IMR-90 (cell line): ENCODE measurements around the gene C22orf39. TPM values are rescaled to one million over a fixed set of nuclear protein-coding genes. Genes with fewer than 3 reads are reported as not detected.

ENCODE experiments used
- ATAC-seq: fragments of 200-7000 bp; cut with Tn5 transposase; 2 replicates; pipeline ENCODE4 v1.9.1; 2020; ENCODE audit warnings: low read depth, mild to moderate bottlenecking, moderate library complexity
- BruUV-seq: library from RNA; stranded (reverse); fragments of 400-500 nt; replicated peaks from 2 replicates; lab custom pipeline; 2021; lab: Mats Ljungman, UMichigan
- CTCF ChIA-PET: fragments of 300-600 bp; formaldehyde crosslinking; extraction: SDS; loops from one replicate; lab custom pipeline; 2021; ENCODE audit warnings: antibody characterized with exemption; lab: Yijun Ruan, JAX
- POLR2A ChIA-PET: fragments of 300-600 bp; sonication (Branson Sonifier 250); formaldehyde crosslinking; loops from one replicate; lab custom pipeline; 2022; ENCODE audit warnings: antibody characterized with exemption; ENCODE audit not compliant: unreplicated experiment; lab: Charles Lee
- DNase-seq: peaks from one replicate; pipeline ENCODE4 v3.0.0; 2013
- H2AFZ ChIP-seq: replicated peaks from 2 replicates; pipeline ENCODE3; 2013; ENCODE audit warnings: low read length, mild to moderate bottlenecking; ENCODE audit not compliant: poor library complexity
- H2AK5ac ChIP-seq: 2 replicates; pipeline ENCODE4 v1.6.1; 2013; ENCODE audit warnings: low read depth, low read length, inconsistent platforms
- H2AK9ac ChIP-seq: replicated peaks from 2 replicates; pipeline ENCODE3; 2013; ENCODE audit warnings: mild to moderate bottlenecking, low read depth, low read length, moderate library complexity; ENCODE audit not compliant: poor library complexity
- H2BK120ac ChIP-seq: 2 replicates; pipeline ENCODE4 v1.6.1; 2013; ENCODE audit warnings: low read depth, low read length, inconsistent platforms
- H2BK15ac ChIP-seq: 3 replicates; pipeline ENCODE4 v1.6.1; 2013; ENCODE audit warnings: low read depth, low read length, inconsistent platforms
- H2BK20ac ChIP-seq: 2 replicates; pipeline ENCODE4 v1.6.1; 2013; ENCODE audit warnings: low read depth, mild to moderate bottlenecking, inconsistent platforms, low read length, moderate library complexity
- H2BK5ac ChIP-seq: 2 replicates; pipeline ENCODE4 v1.6.1; 2013; ENCODE audit warnings: mild to moderate bottlenecking, low read depth, low read length, inconsistent platforms; ENCODE audit not compliant: poor library complexity, severe bottlenecking
- H3K14ac ChIP-seq: replicated peaks from 2 replicates; pipeline ENCODE4 v1.6.1; 2013; ENCODE audit warnings: low read depth, low read length, inconsistent platforms
- H3K18ac ChIP-seq: 2 replicates; pipeline ENCODE4 v1.6.1; 2013; ENCODE audit warnings: low read depth, low read length, control low read depth
- H3K23ac ChIP-seq: 2 replicates; pipeline ENCODE4 v1.6.1; 2013; ENCODE audit warnings: low read depth, low read length, inconsistent platforms
- H3K27ac ChIP-seq: 2 replicates; pipeline ENCODE4 v1.5.1; 2013; ENCODE audit warnings: mild to moderate bottlenecking, control low read depth, low read length; ENCODE audit not compliant: insufficient read depth
- H3K27me3 ChIP-seq: 2 replicates; pipeline ENCODE4 v1.6.1; 2013; ENCODE audit warnings: low read length; ENCODE audit not compliant: control insufficient read depth, insufficient read depth
- H3K36me3 ChIP-seq: 2 replicates; pipeline ENCODE4 v1.6.1; 2013; ENCODE audit warnings: low read length, mixed read lengths; ENCODE audit not compliant: control insufficient read depth, insufficient read depth
- H3K4ac ChIP-seq: 2 replicates; pipeline ENCODE4 v1.6.1; 2013; ENCODE audit warnings: low read depth, low read length, inconsistent platforms
- H3K4me1 ChIP-seq: 2 replicates; pipeline ENCODE4 v1.6.1; 2013; ENCODE audit warnings: low read length, mixed read lengths; ENCODE audit not compliant: control insufficient read depth, insufficient read depth
- H3K4me2 ChIP-seq: 2 replicates; pipeline ENCODE4 v1.6.1; 2013; ENCODE audit warnings: low read depth, mild to moderate bottlenecking, control low read depth, low read length, moderate library complexity
- H3K4me3 ChIP-seq: 2 replicates; pipeline ENCODE4 v1.5.1; 2013; ENCODE audit warnings: low read depth, mild to moderate bottlenecking, control low read depth, low read length, moderate library complexity; ENCODE audit not compliant: insufficient read depth
- H3K56ac ChIP-seq: 2 replicates; pipeline ENCODE4 v1.6.1; 2013; ENCODE audit warnings: low read length, inconsistent platforms; ENCODE audit not compliant: insufficient read depth; ENCODE audit errors: extremely low read depth
- H3K79me1 ChIP-seq, 2 experiments: 2 replicates each; pipeline ENCODE4 v1.6.1; 2013; ENCODE audit warnings: low read length in 2 of 2, inconsistent platforms in 1 of 2, low read depth in 1 of 2
- H3K9ac ChIP-seq: 2 replicates; pipeline ENCODE4 v1.6.1; 2013; ENCODE audit warnings: low read depth, low read length, control low read depth
- H3K9me1 ChIP-seq: 2 replicates; pipeline ENCODE4 v1.6.1; 2013; ENCODE audit warnings: low read length, inconsistent platforms; ENCODE audit not compliant: insufficient read depth
- H3K9me3 ChIP-seq: 2 replicates; pipeline ENCODE4 v1.6.1; 2013; ENCODE audit warnings: low read length; ENCODE audit not compliant: control insufficient read depth, insufficient read depth
- H4K20me1 ChIP-seq: 2 replicates; pipeline ENCODE4 v1.6.1; 2013; ENCODE audit warnings: low read length, inconsistent platforms; ENCODE audit not compliant: insufficient read depth
- H4K5ac ChIP-seq: 2 replicates; pipeline ENCODE4 v1.6.1; 2013; ENCODE audit warnings: mild to moderate bottlenecking, low read depth, low read length, control low read depth
- H4K8ac ChIP-seq, 2 experiments: 2 replicates each; pipeline ENCODE4 v1.6.1; 2013; ENCODE audit warnings: low read depth in 2 of 2, low read length in 2 of 2, control low read depth in 1 of 2, inconsistent platforms in 1 of 2
- H4K91ac ChIP-seq: 2 replicates; pipeline ENCODE4 v1.6.1; 2013; ENCODE audit warnings: low read depth, low read length, inconsistent platforms; ENCODE audit not compliant: insufficient read depth
- BHLHE40 ChIP-seq: fragments of 150-350 bp; IDR thresholded peaks from 2 replicates; pipeline ENCODE4 v1.6.1; 2016; ENCODE audit warnings: mild to moderate bottlenecking, low read depth, low read length
- FOS ChIP-seq: fragments of 150-350 bp; IDR thresholded peaks from 2 replicates; pipeline ENCODE4 v1.6.1; 2016; ENCODE audit warnings: low read depth, low read length
- MAFK ChIP-seq: IDR thresholded peaks from 2 replicates; pipeline ENCODE4 v1.6.1; 2012; ENCODE audit warnings: low read depth, low read length, improper control_type of control experiment
- MAZ ChIP-seq: IDR thresholded peaks from 2 replicates; pipeline ENCODE4 v1.6.1; 2012; ENCODE audit warnings: low read depth, mild to moderate bottlenecking, low read length, improper control_type of control experiment, moderate library complexity, borderline replicate concordance
- MXI1 ChIP-seq: IDR thresholded peaks from 2 replicates; pipeline ENCODE4 v1.6.1; 2012; ENCODE audit warnings: low read depth, mild to moderate bottlenecking, low read length, moderate library complexity, borderline replicate concordance
- POLR2A ChIP-seq: IDR thresholded peaks from 2 replicates; pipeline ENCODE4 v1.6.1; 2012; ENCODE audit warnings: mild to moderate bottlenecking, low read depth, low read length
- RAD21 ChIP-seq: IDR thresholded peaks from 2 replicates; pipeline ENCODE4 v1.6.1; 2012; ENCODE audit warnings: low read length, improper control_type of control experiment
- RCOR1 ChIP-seq: IDR thresholded peaks from 2 replicates; pipeline ENCODE4 v1.6.1; 2012; ENCODE audit warnings: mild to moderate bottlenecking, low read length, improper control_type of control experiment; ENCODE audit not compliant: insufficient replicate concordance
- WGBS, 2 experiments: methylation state at CpG; one replicate each; pipeline versions ENCODE4 v1.1.5 to v1.1.7; 2013; ENCODE audit warnings: missing lambda C conversion rate in 2 of 2; ENCODE audit not compliant: insufficient read length in 1 of 2; ENCODE audit errors: extremely low coverage in 2 of 2; 5-methylcytosine and 5-hydroxymethylcytosine counted together
- dilution Hi-C: fragments of 300-500 bp; cut with HindIII; formaldehyde crosslinking; loops from one replicate; pipeline ENCODE4 v1.14.3; 2018; ENCODE audit warnings: low sequenced_read_pairs; ENCODE audit not compliant: unreplicated experiment
- in situ Hi-C: fragments of 300-500 bp; cut with MboI; formaldehyde crosslinking; loops from 3 replicates; pipeline ENCODE4 v1.14.3; 2019; ENCODE audit warnings: low sequenced_read_pairs, inconsistent platforms, mixed read lengths
- intact Hi-C: fragments of 100-400 bp; cut with micrococcal nuclease; formaldehyde crosslinking; loops from 2 replicates; pipeline ENCODE4 v1.10.0; 2022
- polyA plus RNA-seq, 3 experiments: library from polyadenylated mRNA; depleted of rRNA; stranded (reverse); fragments of >200 nt; gene quantifications; 2 replicates each; pipeline ENCODE4 v1.2.3, GENCODE V29; 2012; ENCODE audit warnings: low replicate concordance in 1 of 3
- total RNA-seq: library from RNA; depleted of rRNA; stranded (reverse); fragments of >200 nt; gene quantifications from 2 replicates; pipeline ENCODE4 v1.2.3, GENCODE V29; 2012
- TF ChIP-seq, protein P1 (sequence below): fragments of 150-350 bp; IDR thresholded peaks from 2 replicates; pipeline ENCODE4 v1.6.1; 2016; ENCODE audit warnings: low read depth, mild to moderate bottlenecking, low read length, moderate library complexity, borderline replicate concordance
- TF ChIP-seq, protein P2 (sequence below): fragments of 150-350 bp; IDR thresholded peaks from 2 replicates; pipeline ENCODE4 v1.6.1; 2017; ENCODE audit warnings: mild to moderate bottlenecking, antibody characterized with exemption, low read length, low read depth
- TF ChIP-seq, protein P3 (sequence below): conservative IDR thresholded peaks from 2 replicates; pipeline ENCODE4 v1.5.1; 2012; ENCODE audit warnings: mild to moderate bottlenecking, low read depth, low read length, improper control_type of control experiment

C22orf39 gene
- total and polyA plus RNA-seq, 2 of the 4 experiments (the other 2 are of a cell fraction) = 8.2 to 8.9 TPM

DNA sequence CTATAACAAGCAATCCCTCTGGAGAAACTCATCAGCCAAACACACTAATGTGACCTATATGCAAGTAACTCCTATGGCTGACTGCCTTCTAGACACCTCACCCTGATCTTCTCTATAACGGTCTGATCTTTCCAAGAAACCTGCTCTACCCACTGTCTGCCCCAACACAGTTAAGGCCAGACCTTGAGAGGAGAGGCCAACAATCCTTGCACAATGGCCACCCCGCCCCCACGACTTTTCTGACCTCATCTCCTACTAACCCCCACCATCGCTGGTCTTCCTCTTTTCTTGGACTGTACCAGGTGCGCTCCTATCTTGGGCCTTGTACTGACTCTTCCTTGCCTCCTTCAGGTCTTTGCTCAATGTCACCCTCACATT, 28.4 kb downstream of the C22orf39 start:
- BruUV-seq = no TSS peak
- DNase-seq (no peak), ATAC-seq (no peak)
- Histone ChIP-seq H4K8ac (no peak overlapping the region), H3K23ac (no peak overlapping the region), H3K4ac (no peak overlapping the region), H4K91ac (no peak overlapping the region), H2AK9ac (no peak overlapping the region), H4K5ac (no peak overlapping the region), H2BK15ac (no peak overlapping the region), H3K56ac (no peak overlapping the region), H3K18ac (no peak overlapping the region), H3K9me1 (peaks cover 26% of the 10 kb centered on the region), H3K4me1 (peaks cover 5% of the 10 kb centered on the region; the same call in 1 of the 2 replicates), H2AFZ (no peak overlapping the region), H2BK120ac (no peak overlapping the region), H3K9me3 (no peaks in the 10 kb centered on the region), H3K4me3 (no peak overlapping the region), H3K4me2 (no peak overlapping the region), H3K36me3 (no peaks in the 10 kb centered on the region), H3K9ac (no peak overlapping the region), H3K79me1 (peaks cover 9 to 74% of the 10 kb centered on the region in 2 experiments), H3K27ac (no peak overlapping the region), H2AK5ac (no peak overlapping the region), H2BK5ac (no peak overlapping the region), H4K20me1 (peaks cover 52% of the 10 kb centered on the region), H3K14ac (no peak overlapping the region), H3K27me3 (no peaks in the 10 kb centered on the region), H2BK20ac (no peak overlapping the region)
- in situ Hi-C loops (no loop called here), intact Hi-C loops (no loop called here), dilution Hi-C loops (no loop called here)
- TF ChIP-seq FOS = no peak
- TF ChIP-seq POLR2A = no peak
- TF ChIP-seq MXI1 = no peak
- no peak for TF ChIP-seq RCOR1
- TF ChIP-seq, protein P1, sequence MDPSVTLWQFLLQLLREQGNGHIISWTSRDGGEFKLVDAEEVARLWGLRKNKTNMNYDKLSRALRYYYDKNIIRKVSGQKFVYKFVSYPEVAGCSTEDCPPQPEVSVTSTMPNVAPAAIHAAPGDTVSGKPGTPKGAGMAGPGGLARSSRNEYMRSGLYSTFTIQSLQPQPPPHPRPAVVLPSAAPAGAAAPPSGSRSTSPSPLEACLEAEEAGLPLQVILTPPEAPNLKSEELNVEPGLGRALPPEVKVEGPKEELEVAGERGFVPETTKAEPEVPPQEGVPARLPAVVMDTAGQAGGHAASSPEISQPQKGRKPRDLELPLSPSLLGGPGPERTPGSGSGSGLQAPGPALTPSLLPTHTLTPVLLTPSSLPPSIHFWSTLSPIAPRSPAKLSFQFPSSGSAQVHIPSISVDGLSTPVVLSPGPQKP = no peak
- TF ChIP-seq, protein P2, sequence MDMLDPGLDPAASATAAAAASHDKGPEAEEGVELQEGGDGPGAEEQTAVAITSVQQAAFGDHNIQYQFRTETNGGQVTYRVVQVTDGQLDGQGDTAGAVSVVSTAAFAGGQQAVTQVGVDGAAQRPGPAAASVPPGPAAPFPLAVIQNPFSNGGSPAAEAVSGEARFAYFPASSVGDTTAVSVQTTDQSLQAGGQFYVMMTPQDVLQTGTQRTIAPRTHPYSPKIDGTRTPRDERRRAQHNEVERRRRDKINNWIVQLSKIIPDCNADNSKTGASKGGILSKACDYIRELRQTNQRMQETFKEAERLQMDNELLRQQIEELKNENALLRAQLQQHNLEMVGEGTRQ = no peak
- no peak for TF ChIP-seq RAD21
- TF ChIP-seq MAFK = no peak
- TF ChIP-seq MAZ = no peak
- TF ChIP-seq BHLHE40 = no peak
- TF ChIP-seq, protein P3, sequence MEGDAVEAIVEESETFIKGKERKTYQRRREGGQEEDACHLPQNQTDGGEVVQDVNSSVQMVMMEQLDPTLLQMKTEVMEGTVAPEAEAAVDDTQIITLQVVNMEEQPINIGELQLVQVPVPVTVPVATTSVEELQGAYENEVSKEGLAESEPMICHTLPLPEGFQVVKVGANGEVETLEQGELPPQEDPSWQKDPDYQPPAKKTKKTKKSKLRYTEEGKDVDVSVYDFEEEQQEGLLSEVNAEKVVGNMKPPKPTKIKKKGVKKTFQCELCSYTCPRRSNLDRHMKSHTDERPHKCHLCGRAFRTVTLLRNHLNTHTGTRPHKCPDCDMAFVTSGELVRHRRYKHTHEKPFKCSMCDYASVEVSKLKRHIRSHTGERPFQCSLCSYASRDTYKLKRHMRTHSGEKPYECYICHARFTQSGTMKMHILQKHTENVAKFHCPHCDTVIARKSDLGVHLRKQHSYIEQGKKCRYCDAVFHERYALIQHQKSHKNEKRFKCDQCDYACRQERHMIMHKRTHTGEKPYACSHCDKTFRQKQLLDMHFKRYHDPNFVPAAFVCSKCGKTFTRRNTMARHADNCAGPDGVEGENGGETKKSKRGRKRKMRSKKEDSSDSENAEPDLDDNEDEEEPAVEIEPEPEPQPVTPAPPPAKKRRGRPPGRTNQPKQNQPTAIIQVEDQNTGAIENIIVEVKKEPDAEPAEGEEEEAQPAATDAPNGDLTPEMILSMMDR = no peak
- 100% methylated on average over 4 of the region's 5 CpGs; no CpG with 5 or more reads in 1 of the 2 experiments for WGBS, 2 experiments
- ChIA-PET POLR2A (no interaction called here), CTCF (no interaction called here)
